ENCODE results near the gene RAMP3.

Gene RAMP3

GRCh38 chr7:45147858-45148652, 9.5 kb upstream of the RAMP3 start:
- Histone ChIP-seq H3K79me2 (ENCODE audit: low read length) (no peaks in the 10 kb centered on the region), H3K9ac (ENCODE audit: low read length) (no peak overlapping the region), H3K27me3 (ENCODE audit: low read depth, low read length) (peaks cover 4% of the 10 kb centered on the region; the same call in 1 of the 2 replicates), H2AFZ (ENCODE audit: low read depth, low read length) (no peak overlapping the region), H3K27ac (ENCODE audit: low read length) (no peak overlapping the region), H4K20me1 (ENCODE audit: insufficient read depth, low read length) (no peaks in the 10 kb centered on the region), H3K9me3 (ENCODE audit: insufficient read depth, low read length) (no peaks in the 10 kb centered on the region), H3K36me3 (replicated peaks; ENCODE audit: low read depth, low read length) (no peaks in the 10 kb centered on the region), H3K4me3 (ENCODE audit: low read length) (no peak overlapping the region), H3K4me1 (ENCODE audit: low read length) (no peaks in the 10 kb centered on the region), H3K4me2 (ENCODE audit: low read length) (no peak overlapping the region)
- TF ChIP-seq, protein P1, sequence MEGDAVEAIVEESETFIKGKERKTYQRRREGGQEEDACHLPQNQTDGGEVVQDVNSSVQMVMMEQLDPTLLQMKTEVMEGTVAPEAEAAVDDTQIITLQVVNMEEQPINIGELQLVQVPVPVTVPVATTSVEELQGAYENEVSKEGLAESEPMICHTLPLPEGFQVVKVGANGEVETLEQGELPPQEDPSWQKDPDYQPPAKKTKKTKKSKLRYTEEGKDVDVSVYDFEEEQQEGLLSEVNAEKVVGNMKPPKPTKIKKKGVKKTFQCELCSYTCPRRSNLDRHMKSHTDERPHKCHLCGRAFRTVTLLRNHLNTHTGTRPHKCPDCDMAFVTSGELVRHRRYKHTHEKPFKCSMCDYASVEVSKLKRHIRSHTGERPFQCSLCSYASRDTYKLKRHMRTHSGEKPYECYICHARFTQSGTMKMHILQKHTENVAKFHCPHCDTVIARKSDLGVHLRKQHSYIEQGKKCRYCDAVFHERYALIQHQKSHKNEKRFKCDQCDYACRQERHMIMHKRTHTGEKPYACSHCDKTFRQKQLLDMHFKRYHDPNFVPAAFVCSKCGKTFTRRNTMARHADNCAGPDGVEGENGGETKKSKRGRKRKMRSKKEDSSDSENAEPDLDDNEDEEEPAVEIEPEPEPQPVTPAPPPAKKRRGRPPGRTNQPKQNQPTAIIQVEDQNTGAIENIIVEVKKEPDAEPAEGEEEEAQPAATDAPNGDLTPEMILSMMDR (IDR thresholded peaks at IDR 0.05; ENCODE audit: low read depth, low read length): no peak
- TF ChIP-seq EZH2phosphoT487 (IDR thresholded peaks at IDR 0.05; ENCODE audit: low read depth): no peak

GRCh38 chr7:45148653-45148973, 9.0 kb upstream of the RAMP3 start:
- H3K9ac ChIP-seq (ENCODE audit: low read length): no peak overlapping the region
- TF ChIP-seq, protein P1 (IDR thresholded peaks at IDR 0.05; ENCODE audit: low read depth, low read length): no peak
- TF ChIP-seq EZH2phosphoT487 (IDR thresholded peaks at IDR 0.05; ENCODE audit: low read depth): no peak
- H3K27me3 ChIP-seq (ENCODE audit: low read depth, low read length): peaks cover 4% of the 10 kb centered on the region; the same call in 1 of the 2 replicates
- no peak overlapping the region for H2AFZ ChIP-seq (ENCODE audit: low read depth, low read length)
- no peaks in the 10 kb centered on the region for H3K79me2 ChIP-seq (ENCODE audit: low read length)
- H3K4me3 ChIP-seq (ENCODE audit: low read length): no peak overlapping the region
- H3K36me3 ChIP-seq (replicated peaks; ENCODE audit: low read depth, low read length): no peaks in the 10 kb centered on the region
- no peaks in the 10 kb centered on the region for H4K20me1 ChIP-seq (ENCODE audit: insufficient read depth, low read length)
- no peak overlapping the region for H3K4me2 ChIP-seq (ENCODE audit: low read length)
- H3K27ac ChIP-seq (ENCODE audit: low read length): no peak overlapping the region
- no peaks in the 10 kb centered on the region for H3K4me1 ChIP-seq (ENCODE audit: low read length)
- H3K9me3 ChIP-seq (ENCODE audit: insufficient read depth, low read length): no peaks in the 10 kb centered on the region

DNA sequence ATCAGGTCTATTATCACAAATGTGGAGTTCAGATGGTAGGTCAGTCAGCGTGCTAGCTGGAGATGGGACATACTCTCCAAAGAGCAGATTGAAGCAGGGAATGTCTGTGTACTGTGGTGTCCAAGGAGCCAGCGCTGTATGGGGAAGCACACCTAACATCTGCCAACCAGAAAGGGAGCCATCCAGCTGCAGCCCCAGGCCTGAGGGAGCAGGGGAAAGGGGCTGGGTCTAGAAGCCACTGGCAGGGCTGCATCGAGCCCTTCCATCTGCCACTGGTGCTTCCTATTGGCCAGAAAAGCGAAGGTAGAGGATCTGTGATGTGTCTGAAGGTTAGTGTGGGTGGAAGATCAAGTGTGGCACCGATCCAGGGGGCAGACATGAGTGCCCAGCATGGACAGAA, 8.0 kb upstream of the RAMP3 start:
- H3K4me1 ChIP-seq (ENCODE audit: low read length): 0 out of 2 replicates have a peak, but pooled peaks cover 4% of the 10 kb centered on the region
- no peak overlapping the region for H3K27ac ChIP-seq (ENCODE audit: low read length)
- H3K9me3 ChIP-seq (ENCODE audit: insufficient read depth, low read length): no peaks in the 10 kb centered on the region
- no peaks in the 10 kb centered on the region for H3K36me3 ChIP-seq (replicated peaks; ENCODE audit: low read depth, low read length)
- no peaks in the 10 kb centered on the region for H4K20me1 ChIP-seq (ENCODE audit: insufficient read depth, low read length)
- no peak overlapping the region for H3K9ac ChIP-seq (ENCODE audit: low read length)
- no peak overlapping the region for H3K4me3 ChIP-seq (ENCODE audit: low read length)
- H3K27me3 ChIP-seq (ENCODE audit: low read depth, low read length): peaks cover 4% of the 10 kb centered on the region; the same call in 1 of the 2 replicates
- TF ChIP-seq EZH2phosphoT487 (IDR thresholded peaks at IDR 0.05; ENCODE audit: low read depth): no peak
- TF ChIP-seq, protein P1 (IDR thresholded peaks at IDR 0.05; ENCODE audit: low read depth, low read length): no peak
- H3K4me2 ChIP-seq (ENCODE audit: low read length): no peak overlapping the region
- no peak overlapping the region for H2AFZ ChIP-seq (ENCODE audit: low read depth, low read length)
- no peaks in the 10 kb centered on the region for H3K79me2 ChIP-seq (ENCODE audit: low read length)

GRCh38 chr7:45150199-45150598, 7.4 kb upstream of the RAMP3 start:
- no peak overlapping the region for H3K4me2 ChIP-seq (ENCODE audit: low read length)
- H3K4me1 ChIP-seq (ENCODE audit: low read length): peaks cover 7% of the 10 kb centered on the region; the same call in 1 of the 2 replicates
- TF ChIP-seq, protein P1 (IDR thresholded peaks at IDR 0.05; ENCODE audit: low read depth, low read length): no peak
- TF ChIP-seq EZH2phosphoT487 (IDR thresholded peaks at IDR 0.05; ENCODE audit: low read depth): no peak
- H3K27me3 ChIP-seq (ENCODE audit: low read depth, low read length): peaks cover 4% of the 10 kb centered on the region; the same call in 1 of the 2 replicates
- H3K4me3 ChIP-seq (ENCODE audit: low read length): no peak overlapping the region
- H3K79me2 ChIP-seq (ENCODE audit: low read length): no peaks in the 10 kb centered on the region
- H3K9ac ChIP-seq (ENCODE audit: low read length): no peak overlapping the region
- H3K9me3 ChIP-seq (ENCODE audit: insufficient read depth, low read length): no peaks in the 10 kb centered on the region
- H3K36me3 ChIP-seq (replicated peaks; ENCODE audit: low read depth, low read length): no peaks in the 10 kb centered on the region
- no peak overlapping the region for H3K27ac ChIP-seq (ENCODE audit: low read length)
- no peaks in the 10 kb centered on the region for H4K20me1 ChIP-seq (ENCODE audit: insufficient read depth, low read length)
- no peak overlapping the region for H2AFZ ChIP-seq (ENCODE audit: low read depth, low read length)

Data from OCI-LY3 (cell line).